Sigmoid colon (tissue), 4 donors: ENCODE measurements around the gene MAP3K14.

Experiments
- CTCF ChIP-seq, 4 experiments: fragments of 450-650 bp in 3 of 4; fragments of 200-600 bp in 1 of 4; IDR thresholded peaks; one replicate each; pipeline ENCODE4 v1.5.1; 2016 to 2019; ENCODE audit warnings: antibody characterized with exemption in 4 of 4, mild to moderate bottlenecking in 3 of 4, moderate library complexity in 2 of 4
- EP300 ChIP-seq, 4 donors: sonication (generic); formaldehyde crosslinking; IDR thresholded peaks; one replicate each; pipeline ENCODE4 v1.6.1; 2017; ENCODE audit warnings: antibody characterized with exemption in 4 of 4
- POLR2A ChIP-seq, 2 donors: fragments of 450-650 bp; IDR thresholded peaks; one replicate each; pipeline ENCODE4 v1.6.1; 2016; ENCODE audit warnings: antibody characterized with exemption in 2 of 2, mild to moderate bottlenecking in 2 of 2, moderate library complexity in 2 of 2

- TF ChIP-seq POLR2A (IDR thresholded peaks at IDR 0.05) (no peak), CTCF (IDR thresholded peaks at IDR 0.05) (no peak), EP300 (IDR thresholded peaks at IDR 0.05) (no peak)
Measured at GRCh38 chr17:45332989-45333701, 16.3 kb upstream of the MAP3K14 start.
